Measurements from ENCODE around the gene SPATA1. TPM values are rescaled to one million over a fixed set of nuclear protein-coding genes. Genes with fewer than 3 reads are reported as not detected.

Gene SPATA1
- total and polyA plus RNA-seq, 2 of the 4 experiments (the other 2 are of a cell fraction), result under 0.01 to 0.56 TPM

GRCh38 chr1:84613887-84614286, 107.7 kb downstream of the SPATA1 start:
- Histone ChIP-seq H3K56ac (ENCODE audit: extremely low read depth, insufficient read depth, low read length) (no peak overlapping the region), H3K36me3 (ENCODE audit: control insufficient read depth, insufficient read depth, low read length) (no peaks in the 10 kb centered on the region), H3K27ac (ENCODE audit: insufficient read depth, low read length) (no peak overlapping the region), H4K5ac (ENCODE audit: low read depth, low read length) (no peak overlapping the region), H2BK20ac (ENCODE audit: low read depth, low read length) (no peak overlapping the region), H2AK9ac (replicated peaks; ENCODE audit: low read depth, low read length, poor library complexity) (no peak overlapping the region), H2BK5ac (ENCODE audit: low read depth, low read length, poor library complexity, severe bottlenecking) (no peak overlapping the region), H4K8ac (ENCODE audit: low read depth in 2 of 2, low read length in 2 of 2) (no peak overlapping the region), H2AK5ac (ENCODE audit: low read depth, low read length) (no peak overlapping the region), H3K9me3 (ENCODE audit: control insufficient read depth, insufficient read depth, low read length) (peaks cover 2% of the 10 kb centered on the region), H3K4me2 (ENCODE audit: low read depth, low read length) (no peak overlapping the region), H3K9me1 (ENCODE audit: insufficient read depth, low read length) (no peaks in the 10 kb centered on the region), H4K91ac (ENCODE audit: insufficient read depth, low read depth, low read length) (no peak overlapping the region), H3K14ac (replicated peaks; ENCODE audit: low read depth, low read length) (no peak overlapping the region), H2BK15ac (ENCODE audit: low read depth, low read length) (no peak overlapping the region), H2AFZ (replicated peaks; ENCODE audit: low read length, poor library complexity) (no peak overlapping the region), H3K4ac (ENCODE audit: low read depth, low read length) (no peak overlapping the region), H3K23ac (ENCODE audit: low read depth, low read length) (no peak overlapping the region), H3K4me3 (ENCODE audit: insufficient read depth, low read depth, low read length) (no peak overlapping the region), H3K27me3 (ENCODE audit: control insufficient read depth, insufficient read depth, low read length) (no peaks in the 10 kb centered on the region), H3K18ac (ENCODE audit: low read depth, low read length) (no peak overlapping the region), H3K4me1 (ENCODE audit: control insufficient read depth, insufficient read depth, low read length) (peaks cover 6% of the 10 kb centered on the region), H3K9ac (ENCODE audit: low read depth, low read length) (no peak overlapping the region), H3K79me1 (ENCODE audit: low read depth in 1 of 2, low read length in 2 of 2) (no peaks in the 10 kb centered on the region), H2BK120ac (ENCODE audit: low read depth, low read length) (no peak overlapping the region), H4K20me1 (ENCODE audit: insufficient read depth, low read length) (no peaks in the 10 kb centered on the region)
- no TSS peak for BruUV-seq (replicated peaks)
- intact Hi-C loops (cut with micrococcal nuclease) (loop anchor here (10.0 kb wide), 1 partner anchor 709 kb away; no protein-coding TSS in a partner anchor), in situ Hi-C loops (cut with MboI; ENCODE audit: low sequenced_read_pairs) (loop anchor here (25.0 kb wide), 2 partner anchors 323 to 477 kb away; partner anchors contain the start of gene PRKACB), dilution Hi-C loops (cut with HindIII; ENCODE audit: low sequenced_read_pairs, unreplicated experiment) (no loop called here)
- no peak for TF ChIP-seq POLR2A (IDR thresholded peaks at IDR 0.05; ENCODE audit: low read depth, low read length)
- no peak for TF ChIP-seq MAZ (IDR thresholded peaks at IDR 0.05; ENCODE audit: borderline replicate concordance, low read depth, low read length)
- TF ChIP-seq MAFK (IDR thresholded peaks at IDR 0.05; ENCODE audit: low read depth, low read length), result no peak
- no peak for TF ChIP-seq RFX5 (IDR thresholded peaks at IDR 0.05; ENCODE audit: low read depth, low read length)
- TF ChIP-seq MXI1 (IDR thresholded peaks at IDR 0.05; ENCODE audit: borderline replicate concordance, low read depth, low read length), result no peak
- TF ChIP-seq SMC3 (IDR thresholded peaks at IDR 0.05; ENCODE audit: low read depth, low read length), result no peak
- no peak for TF ChIP-seq RCOR1 (IDR thresholded peaks at IDR 0.05; ENCODE audit: insufficient replicate concordance, low read length)
- no peak for TF ChIP-seq NFE2L2 (IDR thresholded peaks at IDR 0.05; ENCODE audit: low read depth, low read length)
- TF ChIP-seq CTCF (conservative IDR thresholded peaks at IDR 0.05; ENCODE audit: low read depth, low read length), result no peak
- no peak for TF ChIP-seq ELK1 (IDR thresholded peaks at IDR 0.05; ENCODE audit: borderline replicate concordance, low read depth, low read length)
- TF ChIP-seq FOS (IDR thresholded peaks at IDR 0.05; ENCODE audit: low read depth, low read length), result no peak
- no peak for TF ChIP-seq USF2 (IDR thresholded peaks at IDR 0.05; ENCODE audit: low read depth, low read length)
- no peak for TF ChIP-seq CHD1 (IDR thresholded peaks at IDR 0.05; ENCODE audit: low read depth, low read length)
- TF ChIP-seq RAD21 (IDR thresholded peaks at IDR 0.05; ENCODE audit: low read length), result no peak
- POLR2A ChIA-PET (ENCODE audit: unreplicated experiment), result no interaction called here
- WGBS, 2 experiments (ENCODE audit: extremely low coverage in 2 of 2, insufficient read length in 1 of 2), result no CpG with 5 or more reads among the region's 2 CpGs
- CTCF ChIA-PET, result interaction anchor here (0.6 kb wide), 2 partner anchors 87 to 473 kb away, joined by 3 to 4 read pairs; no protein-coding TSS in a partner anchor
- ATAC-seq (ENCODE audit: low read depth) (no peak), DNase-seq (no peak)
